G401.6 (cell line): ENCODE data around the gene CCL21.
"Not testable (repeated sequence)": the region's sequence is repeated elsewhere in the genome, so short reads cannot be mapped to it uniquely, and the experiment has no call there.

Experiments
- FAIRE-seq: peaks from 2 replicates; lab custom pipeline; 2012; peaks lifted over from hg19 to GRCh38; lab: Jason Lieb, UNC

CCL21 gene, protein sequence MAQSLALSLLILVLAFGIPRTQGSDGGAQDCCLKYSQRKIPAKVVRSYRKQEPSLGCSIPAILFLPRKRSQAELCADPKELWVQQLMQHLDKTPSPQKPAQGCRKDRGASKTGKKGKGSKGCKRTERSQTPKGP

GRCh38 chr9:34710023-34710422 is at the start of gene CCL21:
CCL21 (minus strand) TSS chr9:34710136; CDS start chr9:34710066, 70 bp downstream.
- no peak for FAIRE-seq

DNA sequence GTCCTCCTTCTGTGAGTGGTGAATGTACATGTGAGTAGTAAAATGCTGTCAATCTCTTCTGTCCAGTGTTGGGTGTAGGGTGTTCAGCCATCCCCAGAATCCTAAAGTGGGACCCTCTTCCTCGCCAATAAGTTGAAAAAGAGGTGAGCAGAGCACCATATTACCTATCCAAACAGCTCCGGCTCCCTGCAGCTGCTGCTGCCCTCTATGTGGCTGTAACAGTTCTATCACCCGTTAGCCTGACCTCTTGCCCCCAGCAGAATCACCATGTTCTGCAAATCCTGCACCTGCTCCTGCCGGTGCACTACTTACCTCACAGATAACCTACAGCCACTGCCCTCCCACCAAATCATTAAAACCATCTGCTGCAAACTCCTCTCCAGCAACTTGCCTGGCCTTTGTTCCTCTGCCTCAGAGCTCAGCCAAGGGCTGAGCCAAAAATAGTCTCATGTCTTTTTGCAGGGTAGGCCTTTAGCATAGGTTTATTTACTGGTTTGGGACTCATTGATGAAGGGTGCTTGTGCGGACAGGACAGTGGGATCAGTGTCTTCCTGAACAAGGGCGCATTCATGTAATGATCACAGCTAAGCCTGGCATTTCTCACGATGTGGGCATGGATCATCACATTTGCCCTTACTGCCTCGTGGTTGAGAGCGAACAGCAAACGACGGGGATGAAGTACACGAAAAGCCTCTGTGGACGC is 49.6 kb upstream of the CCL21 start:
- FAIRE-seq, result no peak

- FAIRE-seq, result not testable (repeated sequence)
Measured at GRCh38 chr9:34750320-34750719, 40.4 kb upstream of the CCL21 start.

DNA sequence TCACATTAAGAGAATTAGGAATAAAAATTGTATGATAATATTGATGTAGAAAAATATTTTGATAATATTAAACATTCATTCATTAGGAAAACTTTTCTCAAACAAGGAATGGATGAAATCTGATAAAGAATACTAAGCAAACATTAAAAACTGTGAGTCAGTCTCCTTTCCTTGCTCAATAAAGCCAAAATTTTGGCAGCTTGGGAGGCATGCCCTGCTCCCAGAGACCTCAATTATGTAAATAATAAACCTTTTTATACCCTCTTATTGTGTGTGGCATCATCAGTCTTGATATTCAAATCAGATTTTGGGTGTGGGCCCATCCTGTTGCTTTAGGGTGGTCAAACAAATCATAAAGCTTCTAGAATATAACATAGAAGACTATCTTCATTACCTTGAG is 36.6 kb upstream of the CCL21 start:
- no peak for FAIRE-seq

DNA sequence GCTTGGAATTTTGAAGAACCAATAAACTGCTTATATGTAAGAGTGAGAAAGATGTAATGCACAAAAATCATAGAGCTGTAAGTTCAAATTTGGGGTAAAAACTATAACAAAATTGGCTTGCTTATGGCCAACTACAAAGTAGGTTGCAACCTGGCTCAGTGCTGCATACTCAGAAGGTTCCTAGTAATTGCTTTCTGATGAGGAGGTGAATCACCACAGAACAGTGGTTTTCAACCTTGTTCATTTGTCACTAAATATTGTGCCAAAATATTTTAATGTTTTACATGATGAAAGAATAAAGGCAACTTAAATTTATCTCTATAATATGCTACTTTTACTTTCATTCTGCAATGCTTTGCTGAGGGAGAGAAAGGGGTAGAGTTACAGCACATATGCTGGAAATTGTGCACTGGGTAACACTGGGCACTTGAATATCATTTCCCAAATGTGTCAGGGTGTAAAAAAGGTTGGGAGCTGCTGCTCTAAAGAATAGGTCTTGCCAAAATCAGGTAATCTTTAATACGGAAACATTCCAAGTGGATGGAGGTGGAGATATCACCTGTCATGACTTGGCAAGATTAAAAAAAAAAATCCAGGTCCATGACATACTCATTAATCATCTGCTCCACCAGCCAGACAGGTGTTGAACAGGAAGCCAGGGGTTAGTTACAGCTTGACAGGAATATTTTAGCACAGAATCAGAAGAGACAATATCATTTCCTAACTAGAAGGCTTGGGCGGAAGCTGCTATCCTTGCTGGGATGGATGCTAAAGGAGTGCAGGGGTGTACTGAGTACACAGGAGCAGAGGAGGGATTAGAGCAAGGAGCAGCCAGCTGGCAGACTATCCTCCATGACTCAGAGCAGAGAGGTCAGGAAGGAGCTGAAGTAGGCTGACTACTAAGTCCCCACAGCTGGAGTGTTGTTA is 34.6 kb upstream of the CCL21 start:
- no peak for FAIRE-seq

GRCh38 chr9:34742710-34743109 is 32.8 kb upstream of the CCL21 start:
- no peak for FAIRE-seq

DNA sequence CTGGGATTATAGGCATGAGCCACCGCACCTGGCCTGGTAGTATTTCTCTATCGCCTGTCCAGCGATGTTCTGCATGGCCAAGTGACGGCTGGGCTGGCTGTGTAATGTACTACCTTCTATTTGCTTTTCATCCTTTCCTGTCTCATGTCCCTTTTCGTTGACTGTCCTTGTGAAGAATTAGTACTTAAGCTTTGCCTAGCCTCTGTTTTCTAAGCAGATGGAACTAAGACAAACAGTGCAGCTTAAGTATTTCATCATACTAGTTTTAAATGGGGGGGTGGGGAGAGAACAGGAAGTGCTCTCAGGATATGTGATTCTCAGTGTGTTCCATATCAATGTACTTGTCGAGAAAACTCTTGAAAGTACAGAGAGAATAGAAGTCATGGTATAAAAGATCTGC is 31.7 kb upstream of the CCL21 start:
- no peak for FAIRE-seq

GRCh38 chr9:34740176-34740575 is 30.2 kb upstream of the CCL21 start:
- FAIRE-seq, result not testable (repeated sequence)

DNA sequence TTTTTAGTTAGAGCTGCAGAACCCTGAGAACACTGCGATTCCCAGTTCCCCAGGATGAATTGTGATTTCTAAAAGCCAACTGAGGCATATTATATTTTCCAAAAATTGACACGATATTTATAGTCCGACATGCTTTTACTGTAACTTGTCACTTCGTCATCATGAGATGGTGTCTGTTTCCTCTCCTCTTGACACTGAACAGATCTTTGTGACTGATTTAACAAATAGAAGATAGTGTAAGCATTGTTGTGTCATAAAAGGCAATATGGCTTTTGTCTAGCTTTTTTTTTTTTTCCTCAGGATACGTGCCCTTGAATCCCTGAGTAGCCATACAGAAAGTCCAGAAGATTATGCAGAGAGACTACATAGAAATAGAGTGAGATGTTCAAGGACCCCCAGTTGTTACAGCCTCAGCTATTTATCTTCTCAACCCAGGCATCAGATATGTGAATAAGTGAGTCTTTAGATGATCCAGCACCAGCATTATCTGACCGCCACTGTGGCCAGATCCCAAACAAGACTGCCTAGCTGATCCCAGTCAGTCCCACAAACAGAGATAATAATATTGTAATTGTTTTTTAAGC is 27.8 kb upstream of the CCL21 start:
- no peak for FAIRE-seq

- FAIRE-seq, result no peak
Measured at GRCh38 chr9:34734720-34735119, 24.8 kb upstream of the CCL21 start.

- FAIRE-seq, result no peak
Measured at GRCh38 chr9:34732886-34733285, 22.9 kb upstream of the CCL21 start.

DNA sequence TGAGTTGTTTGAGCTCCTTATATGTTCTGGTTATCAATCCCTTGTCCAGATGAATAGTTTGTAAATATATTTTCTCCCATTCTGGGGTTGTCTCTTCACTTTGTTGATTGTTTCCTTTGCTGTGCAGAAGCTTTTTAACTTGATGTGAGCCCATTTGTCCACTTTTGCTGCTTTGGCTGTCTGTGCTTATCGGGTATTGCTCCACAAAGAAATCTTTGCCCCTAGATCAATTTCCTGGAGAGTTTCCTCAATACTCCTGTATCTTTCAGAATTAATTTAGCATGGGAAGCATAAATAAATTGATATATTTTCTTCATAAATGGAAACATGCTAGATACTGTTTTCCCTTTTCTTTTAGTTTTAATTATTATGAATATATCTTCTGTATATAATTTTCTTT is 22.5 kb upstream of the CCL21 start:
- no peak for FAIRE-seq

DNA sequence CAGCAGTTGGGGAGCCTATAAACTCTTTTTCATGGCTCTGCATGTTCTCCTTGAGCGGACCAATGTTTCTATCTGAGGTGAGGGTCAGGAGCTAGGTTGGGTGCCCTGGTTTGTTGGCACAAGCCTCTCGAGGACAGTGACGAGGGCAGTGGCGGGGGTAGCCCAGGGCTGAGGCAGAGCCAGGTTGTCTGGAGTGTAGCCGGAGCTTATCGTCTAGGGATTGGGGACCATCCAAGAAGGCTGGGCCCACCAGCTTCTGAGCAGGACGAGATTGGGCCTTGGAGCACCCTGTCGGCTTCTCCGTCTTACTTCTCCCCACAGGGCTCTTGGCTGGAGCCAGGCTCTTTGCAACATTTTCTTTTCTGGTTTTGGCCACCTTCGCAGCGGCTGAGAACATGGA is 13.2 kb upstream of the CCL21 start:
- no peak for FAIRE-seq

DNA sequence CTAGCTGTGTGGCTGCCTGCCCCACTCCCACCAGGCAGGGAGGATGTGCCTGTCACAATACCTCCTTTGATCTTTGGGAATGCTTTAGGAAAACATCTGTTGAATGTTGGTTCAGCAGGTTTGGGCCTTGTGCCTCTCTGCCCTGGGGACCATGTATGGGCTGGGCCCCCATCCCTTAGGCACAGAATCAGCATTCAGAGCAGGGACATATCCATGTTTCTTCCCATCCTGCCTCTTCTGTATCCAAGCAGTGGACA is 9.8 kb upstream of the CCL21 start:
- FAIRE-seq, result not testable (repeated sequence)

- FAIRE-seq, result no peak
Measured at GRCh38 chr9:34719021-34719768, 9.3 kb upstream of the CCL21 start.

- no peak for FAIRE-seq
Measured at GRCh38 chr9:34717996-34718614, 8.2 kb upstream of the CCL21 start.

- FAIRE-seq, result no peak
Measured at GRCh38 chr9:34716711-34717110, 6.8 kb upstream of the CCL21 start.

DNA sequence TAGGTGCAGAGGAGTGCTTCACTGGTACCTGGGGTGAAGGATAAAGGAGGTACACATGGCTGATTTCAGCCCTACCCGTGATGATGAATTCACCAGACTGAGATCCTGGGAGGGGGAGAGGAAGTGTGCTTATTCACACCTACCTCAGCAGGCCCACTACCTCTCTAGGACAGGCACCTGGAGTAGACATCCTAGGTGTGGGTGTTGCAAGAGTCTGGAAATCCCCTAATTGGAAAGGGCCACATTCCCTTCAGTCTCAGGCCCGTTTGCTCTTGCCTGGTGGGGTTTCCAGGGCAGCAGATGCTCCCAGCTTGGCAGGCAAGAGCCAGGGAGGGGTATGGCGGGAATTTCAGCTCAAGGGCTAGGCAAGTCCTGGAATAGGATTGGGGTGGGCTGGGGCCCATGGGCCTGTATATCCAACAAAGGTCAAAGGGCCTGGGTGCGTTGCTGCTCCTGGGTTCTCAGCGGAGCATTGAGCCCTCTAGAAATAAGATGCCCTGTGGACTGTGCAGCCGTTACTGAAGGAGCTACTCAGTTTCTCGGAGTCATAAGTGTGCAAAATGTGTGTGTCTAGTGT is 5.8 kb upstream of the CCL21 start:
- FAIRE-seq, result no peak

- no peak for FAIRE-seq
Measured at GRCh38 chr9:34714007-34714406, 4.1 kb upstream of the CCL21 start.

DNA sequence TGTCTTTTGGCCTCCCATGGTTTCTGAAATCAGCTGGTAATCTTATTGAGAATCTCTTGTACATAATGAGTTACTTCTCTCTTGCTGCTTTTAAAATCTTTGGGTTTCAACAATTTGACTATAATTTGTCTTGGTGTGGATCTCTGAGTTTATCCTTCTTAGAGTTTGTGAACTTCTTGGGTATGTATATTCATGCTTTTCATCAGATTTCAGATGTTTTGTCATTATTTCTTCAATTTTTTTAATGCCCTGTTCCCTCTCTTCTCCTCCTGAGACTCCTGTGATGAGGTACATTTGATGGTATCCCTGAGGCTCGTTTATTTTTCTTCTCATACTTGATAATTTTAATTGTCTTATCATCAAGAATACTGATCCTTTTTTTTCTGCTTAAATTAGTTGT is 2.2 kb upstream of the CCL21 start:
- FAIRE-seq, result no peak

DNA sequence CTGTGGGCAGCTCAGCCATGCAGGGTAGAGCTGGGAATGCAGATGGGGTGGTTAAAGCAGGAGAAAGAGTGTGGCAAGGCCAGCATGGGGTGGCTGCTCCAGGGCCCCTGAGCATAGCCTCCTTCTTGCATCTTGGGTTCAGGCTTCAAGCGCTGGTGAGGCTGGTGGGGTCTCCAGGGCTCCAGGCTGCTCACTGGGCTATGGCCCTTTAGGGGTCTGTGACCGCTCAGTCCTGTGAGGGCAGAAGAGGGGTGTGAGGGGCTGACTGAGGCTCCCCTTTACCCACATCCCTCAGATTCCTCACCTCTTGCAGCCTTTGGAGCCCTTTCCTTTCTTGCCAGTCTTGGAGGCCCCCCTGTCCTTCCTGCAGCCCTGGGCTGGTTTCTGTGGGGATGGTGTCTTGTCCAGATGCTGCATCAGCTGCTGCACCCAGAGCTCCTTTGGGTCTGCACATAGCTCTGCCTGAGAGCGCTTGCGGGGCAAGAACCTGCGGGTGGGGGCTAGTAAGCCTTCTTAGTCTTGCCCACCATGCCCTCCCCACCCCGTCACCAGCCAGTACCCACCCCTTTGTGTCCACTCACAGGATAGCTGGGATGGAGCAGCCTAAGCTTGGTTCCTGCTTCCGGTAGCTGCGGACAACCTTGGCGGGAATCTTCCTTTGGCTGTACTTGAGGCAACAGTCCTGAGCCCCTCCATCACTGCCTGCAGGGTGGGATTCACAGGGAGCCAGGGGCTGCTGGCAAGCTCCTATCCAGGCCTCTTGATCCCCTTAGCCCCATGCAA is 549 bp downstream of the CCL21 start:
- no peak for FAIRE-seq
